ENCODE data around the gene CEBPE.

Gene CEBPE

GRCh38 chr14:23101986-23102625, 16.9 kb downstream of the CEBPE start:
- DNase-seq: no peak

GRCh38 chr14:23101213-23101970, 17.7 kb downstream of the CEBPE start:
- no peak for DNase-seq

GRCh38 chr14:23099212-23099861, 19.7 kb downstream of the CEBPE start:
- DNase-seq: no peak

GRCh38 chr14:23097786-23098185, 21.3 kb downstream of the CEBPE start:
- DNase-seq: no peak

GRCh38 chr14:23095196-23096108, 23.6 kb downstream of the CEBPE start, which contains the start of gene C14orf119:
Gene C14orf119, plus strand, starts transcription at chr14:23095505. Its CDS starts 2,154 bp downstream, at chr14:23097659.
- DNase-seq: peak; percentile 99

DNA sequence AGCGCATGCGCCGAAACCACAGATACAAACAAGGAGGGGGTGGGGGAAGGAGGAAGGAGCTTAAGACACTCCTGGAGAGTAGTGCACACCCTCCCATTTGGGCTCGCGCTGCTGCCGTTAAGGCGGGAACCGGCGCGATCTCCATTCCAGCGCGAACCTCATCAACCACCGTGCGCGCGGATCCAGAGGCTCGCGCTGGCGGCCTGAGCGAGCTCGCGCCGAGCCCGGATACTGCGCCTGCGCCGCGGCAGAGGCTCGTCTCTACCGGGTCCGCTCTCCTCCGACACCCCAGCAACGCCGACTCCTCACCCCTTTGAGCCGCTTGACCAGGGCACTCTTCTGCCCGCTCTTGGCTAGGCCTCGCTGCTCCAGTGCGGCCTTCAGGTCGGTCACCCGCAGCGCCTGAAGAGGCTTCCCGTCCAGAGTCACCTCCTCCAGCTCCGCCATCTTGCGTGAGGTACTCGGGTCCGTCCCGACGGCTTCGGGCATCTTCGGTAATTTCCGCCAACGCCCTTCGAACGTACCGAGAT, 24.3 kb downstream of the CEBPE start, which contains the start of gene ACIN1:
TSS of gene ACIN1 (minus strand) at position 471 of the 530 bp plus-strand sequence. CDS start at position 447, 24 bp downstream.
- DNase-seq: no peak

GRCh38 chr14:23093991-23094665, 24.9 kb downstream of the CEBPE start:
- peak; percentile 87 for DNase-seq

- no peak for DNase-seq
These were observed 25.5 kb downstream of the CEBPE start for GRCh38 chr14:23093526-23093925.

- no peak for DNase-seq
These were observed 26.0 kb downstream of the CEBPE start for GRCh38 chr14:23093104-23093503.

- no peak for DNase-seq
These were observed 27.5 kb downstream of the CEBPE start for GRCh38 chr14:23091294-23092225.

DNA sequence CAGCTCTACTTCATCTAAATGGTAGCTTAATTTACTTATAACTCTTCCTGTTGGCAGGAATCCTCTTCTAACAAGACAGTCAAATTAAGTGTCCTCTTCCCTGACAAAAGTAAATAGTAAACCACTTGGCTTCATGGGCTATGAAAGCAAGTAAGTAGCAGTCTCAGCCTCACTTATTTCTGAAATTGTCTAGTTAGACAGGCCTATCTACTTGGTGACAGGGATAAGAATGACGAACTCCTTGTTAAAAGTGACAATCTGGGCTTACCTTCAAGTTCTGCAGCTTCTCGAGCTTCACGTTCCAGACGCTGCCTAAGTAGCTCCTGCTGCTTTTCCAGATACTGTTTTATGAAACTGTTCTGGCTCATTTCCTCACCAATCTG, 28.8 kb downstream of the CEBPE start:
- DNase-seq: no peak

GRCh38 chr14:23089498-23090253, 29.4 kb downstream of the CEBPE start:
- no peak for DNase-seq

- no peak for DNase-seq
These were observed 32.5 kb downstream of the CEBPE start for GRCh38 chr14:23086565-23086964.

DNA sequence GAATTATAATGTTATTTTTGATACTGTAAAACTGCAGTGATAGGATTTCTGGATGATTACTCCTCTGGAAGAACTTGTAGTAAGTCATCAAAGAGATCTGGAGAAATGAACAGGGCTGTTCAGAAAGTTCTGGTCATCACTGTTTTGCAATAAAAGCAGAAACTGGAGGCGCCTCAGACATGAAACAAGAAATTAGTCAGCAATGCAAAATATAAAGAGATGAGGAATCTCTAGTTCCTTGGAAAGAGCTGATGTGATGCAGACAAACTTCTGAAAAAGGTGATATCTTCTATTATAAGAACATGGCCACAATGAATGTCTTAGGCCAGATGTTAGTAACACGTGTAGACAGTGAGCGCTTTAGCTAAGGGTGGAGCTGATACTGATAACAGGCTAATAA, 33.6 kb downstream of the CEBPE start:
- DNase-seq: no peak

DNA sequence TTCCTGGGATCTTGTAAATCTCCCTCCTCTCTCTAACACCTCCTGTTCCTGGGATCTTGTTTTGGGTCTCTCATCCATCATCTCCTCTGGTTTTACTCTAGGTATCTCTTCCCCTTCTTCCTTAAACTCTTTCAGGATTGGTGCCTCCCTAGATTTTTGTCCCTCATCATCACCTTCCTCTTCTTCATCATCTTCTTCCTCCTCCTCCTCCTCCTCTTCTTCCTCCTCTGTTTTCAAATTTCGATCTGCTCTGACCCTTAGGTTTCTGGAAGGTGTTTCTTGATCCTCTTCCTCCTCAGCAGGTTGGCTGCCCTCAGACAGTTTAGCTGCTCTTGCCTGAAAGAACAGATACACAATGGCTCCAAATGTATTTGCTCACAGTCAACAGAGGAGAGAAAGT, 38.6 kb downstream of the CEBPE start:
- DNase-seq: no peak

DNA sequence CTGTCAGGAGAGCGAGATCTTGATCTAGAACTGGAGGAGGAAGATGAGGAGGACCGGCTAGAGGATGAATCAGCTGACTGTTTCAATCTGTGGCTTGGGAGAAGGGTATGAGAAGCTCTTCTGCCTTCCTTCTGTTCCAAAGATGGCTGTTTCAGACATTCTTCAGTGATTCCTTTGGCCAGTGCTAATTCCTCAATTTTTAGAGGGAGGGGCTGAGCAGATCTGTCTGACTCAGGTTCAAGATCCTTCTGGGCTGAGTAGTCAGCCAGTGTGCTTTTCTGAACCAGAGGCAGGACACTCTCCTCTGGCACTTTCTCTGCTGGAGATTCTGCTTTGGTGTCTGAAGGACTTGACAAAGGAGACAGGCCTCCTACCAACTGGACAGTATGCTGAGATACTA, 39.3 kb downstream of the CEBPE start:
- DNase-seq: no peak

GRCh38 chr14:23078692-23079116, 40.4 kb downstream of the CEBPE start:
- DNase-seq: peak; percentile 70

GRCh38 chr14:23077962-23078361, 41.1 kb downstream of the CEBPE start:
- no peak for DNase-seq

DNA sequence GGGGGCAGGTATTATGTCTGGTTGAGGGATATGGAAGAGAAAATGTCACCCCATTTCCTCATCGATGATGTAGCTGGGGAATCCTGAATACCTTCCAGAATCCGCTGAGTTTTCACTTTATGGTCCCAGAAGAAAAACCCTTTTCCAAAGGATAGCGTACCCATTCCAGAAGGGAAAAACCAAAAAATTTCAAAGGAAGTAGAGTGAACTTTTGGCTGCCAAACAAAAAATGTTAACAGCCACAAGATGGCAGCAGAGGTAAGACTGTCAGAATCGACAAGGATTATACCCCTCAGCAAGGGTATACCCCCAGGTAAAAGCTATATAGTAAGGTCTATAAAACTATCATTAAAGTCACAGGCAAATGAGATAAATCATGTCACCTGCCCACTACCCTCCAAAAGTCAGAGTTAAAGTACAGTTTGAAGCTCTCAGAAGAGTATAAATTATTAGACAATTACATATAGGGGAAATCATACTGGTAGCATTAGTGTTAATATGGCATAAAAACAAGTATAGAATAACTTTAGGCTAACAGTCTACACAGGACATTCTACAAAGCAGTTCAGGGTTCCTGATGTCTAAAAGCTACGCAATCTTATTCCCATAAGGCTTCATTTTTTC, 42.2 kb downstream of the CEBPE start:
- no peak for DNase-seq
